HAP-1 (cell line): ENCODE measurements around the gene DCDC2B.

Experiments used
- DNase-seq, 2 experiments: peaks; one replicate each; pipeline ENCODE4 v3.0.0-alpha.2; 2016 to 2020; ENCODE audit warnings: low spot score in 2 of 2
- H3K27me3 ChIP-seq: fragments of 250-450 bp; sonication (Bioruptor Pico); 2 replicates; pipeline ENCODE4 v1.5.1; 2020; ENCODE audit warnings: low read depth, mild to moderate bottlenecking, moderate library complexity
- H3K36me3 ChIP-seq: fragments of 250-450 bp; sonication (Bioruptor Pico); replicated peaks from 2 replicates; pipeline ENCODE4 v1.5.1; 2020; ENCODE audit warnings: mild to moderate bottlenecking
- H3K4me1 ChIP-seq: fragments of 250-450 bp; sonication (Bioruptor Pico); 2 replicates; pipeline ENCODE4 v1.5.1; 2020; ENCODE audit warnings: mild to moderate bottlenecking
- H3K4me3 ChIP-seq: fragments of 250-450 bp; sonication (Bioruptor Pico); 2 replicates; pipeline ENCODE4 v1.5.1; 2020; ENCODE audit warnings: mild to moderate bottlenecking, moderate library complexity
- H3K9me3 ChIP-seq: fragments of 250-450 bp; sonication (Bioruptor Pico); 2 replicates; pipeline ENCODE4 v1.5.1; 2020; ENCODE audit warnings: mild to moderate bottlenecking, moderate library complexity
- in situ Hi-C: fragments of 300-500 bp; cut with MboI; formaldehyde crosslinking; loops from 3 replicates; pipeline ENCODE4 v1.14.3; 2020; ENCODE audit warnings: low sequenced_read_pairs, inconsistent platforms, mixed read lengths

DCDC2B gene

GRCh38 chr1:32184650-32185049 is 24.2 kb upstream of the DCDC2B start:
- Histone ChIP-seq H3K4me3 (no peak overlapping the region), H3K4me1 (peaks cover 9% of the 10 kb centered on the region), H3K27me3 (no peaks in the 10 kb centered on the region), H3K9me3 (no peaks in the 10 kb centered on the region), H3K36me3 (peaks cover 82% of the 10 kb centered on the region)
- in situ Hi-C loops: no loop called here
- no peak for DNase-seq

GRCh38 chr1:32186077-32186476 is 22.8 kb upstream of the DCDC2B start:
- Histone ChIP-seq H3K36me3 (peaks cover 86% of the 10 kb centered on the region), H3K27me3 (no peaks in the 10 kb centered on the region), H3K4me1 (peaks cover 4% of the 10 kb centered on the region), H3K4me3 (no peak overlapping the region), H3K9me3 (no peaks in the 10 kb centered on the region)
- DNase-seq: no peak
- in situ Hi-C loops: no loop called here

- in situ Hi-C loops: no loop called here
- H3K36me3 ChIP-seq: peaks cover 86% of the 10 kb centered on the region
Observed at GRCh38 chr1:32186491-32186890, 22.4 kb upstream of the DCDC2B start.

GRCh38 chr1:32187850-32188249 is 21.0 kb upstream of the DCDC2B start:
- in situ Hi-C loops: no loop called here
- peaks cover 89% of the 10 kb centered on the region for H3K36me3 ChIP-seq
- no peaks in the 10 kb centered on the region for H3K27me3 ChIP-seq
- H3K4me3 ChIP-seq: no peak overlapping the region
- H3K4me1 ChIP-seq: no peaks in the 10 kb centered on the region
- no peaks in the 10 kb centered on the region for H3K9me3 ChIP-seq
- DNase-seq: no peak

More at GRCh38 chr1:32186491-32186890, 22.4 kb upstream of the DCDC2B start:
- no peak for DNase-seq
- H3K4me1 ChIP-seq: peaks cover 3% of the 10 kb centered on the region; the same call in 1 of the 2 replicates
- no peaks in the 10 kb centered on the region for H3K9me3 ChIP-seq
- no peaks in the 10 kb centered on the region for H3K27me3 ChIP-seq
- H3K4me3 ChIP-seq: no peak overlapping the region

- Histone ChIP-seq H3K36me3 (peaks cover 98% of the 10 kb centered on the region), H3K4me1 (no peaks in the 10 kb centered on the region), H3K4me3 (no peak overlapping the region), H3K9me3 (no peaks in the 10 kb centered on the region), H3K27me3 (no peaks in the 10 kb centered on the region)
- in situ Hi-C loops: no loop called here
- DNase-seq: no peak
Observed at GRCh38 chr1:32192220-32192948, 16.5 kb upstream of the DCDC2B start.

GRCh38 chr1:32194984-32195383 is 13.9 kb upstream of the DCDC2B start:
- in situ Hi-C loops: no loop called here
- DNase-seq: no peak
- H3K36me3 ChIP-seq: peaks cover 82% of the 10 kb centered on the region

GRCh38 chr1:32195531-32195930 is 13.4 kb upstream of the DCDC2B start:
- H3K4me3 ChIP-seq: no peak overlapping the region
- no peak for DNase-seq
- H3K36me3 ChIP-seq: peaks cover 77% of the 10 kb centered on the region
- H3K27me3 ChIP-seq: no peaks in the 10 kb centered on the region
- in situ Hi-C loops: no loop called here
- no peaks in the 10 kb centered on the region for H3K9me3 ChIP-seq
- peaks cover 7% of the 10 kb centered on the region for H3K4me1 ChIP-seq

More at GRCh38 chr1:32194984-32195383, 13.9 kb upstream of the DCDC2B start:
- H3K9me3 ChIP-seq: no peaks in the 10 kb centered on the region
- H3K4me3 ChIP-seq: no peak overlapping the region
- peaks cover 3% of the 10 kb centered on the region for H3K4me1 ChIP-seq
- no peaks in the 10 kb centered on the region for H3K27me3 ChIP-seq

GRCh38 chr1:32195972-32196823 is 12.7 kb upstream of the DCDC2B start:
- H3K4me3 ChIP-seq: no peak overlapping the region
- no peak for DNase-seq
- H3K36me3 ChIP-seq: peaks cover 70% of the 10 kb centered on the region
- H3K4me1 ChIP-seq: peaks cover 8% of the 10 kb centered on the region
- in situ Hi-C loops: no loop called here
- no peaks in the 10 kb centered on the region for H3K9me3 ChIP-seq
- H3K27me3 ChIP-seq: no peaks in the 10 kb centered on the region

GRCh38 chr1:32197074-32197473 is 11.8 kb upstream of the DCDC2B start:
- Histone ChIP-seq H3K4me3 (no peak overlapping the region), H3K4me1 (peaks cover 14% of the 10 kb centered on the region), H3K27me3 (no peaks in the 10 kb centered on the region), H3K36me3 (peaks cover 61% of the 10 kb centered on the region), H3K9me3 (no peaks in the 10 kb centered on the region)
- in situ Hi-C loops: no loop called here
- DNase-seq: no peak

GRCh38 chr1:32197837-32198236 is 11.1 kb upstream of the DCDC2B start:
- Histone ChIP-seq H3K27me3 (no peaks in the 10 kb centered on the region), H3K4me3 (no peak overlapping the region), H3K9me3 (no peaks in the 10 kb centered on the region), H3K4me1 (peaks cover 14% of the 10 kb centered on the region), H3K36me3 (peaks cover 54% of the 10 kb centered on the region)
- in situ Hi-C loops: no loop called here
- DNase-seq: no peak

- H3K4me1 ChIP-seq: peaks cover 14% of the 10 kb centered on the region
- H3K9me3 ChIP-seq: no peaks in the 10 kb centered on the region
- H3K4me3 ChIP-seq: no peak overlapping the region
Observed at GRCh38 chr1:32198237-32199042, 10.4 kb upstream of the DCDC2B start.

GRCh38 chr1:32199043-32199716 is 9.7 kb upstream of the DCDC2B start:
- Histone ChIP-seq H3K4me1 (peaks cover 14% of the 10 kb centered on the region), H3K27me3 (no peaks in the 10 kb centered on the region), H3K9me3 (no peaks in the 10 kb centered on the region), H3K4me3 (no peak overlapping the region), H3K36me3 (peaks cover 40% of the 10 kb centered on the region)
- DNase-seq: no peak
- in situ Hi-C loops: no loop called here

More at GRCh38 chr1:32198237-32199042, 10.4 kb upstream of the DCDC2B start:
- H3K36me3 ChIP-seq: peaks cover 48% of the 10 kb centered on the region
- DNase-seq: no peak
- H3K27me3 ChIP-seq: no peaks in the 10 kb centered on the region
- in situ Hi-C loops: no loop called here

GRCh38 chr1:32199717-32200072 is 9.2 kb upstream of the DCDC2B start:
- in situ Hi-C loops: no loop called here
- Histone ChIP-seq H3K27me3 (no peaks in the 10 kb centered on the region), H3K9me3 (no peaks in the 10 kb centered on the region), H3K4me1 (peaks cover 14% of the 10 kb centered on the region), H3K36me3 (peaks cover 35% of the 10 kb centered on the region), H3K4me3 (no peak overlapping the region)
- no peak for DNase-seq
